HG03571 (cell line): ENCODE results near the gene STXBP4.

Experiments
- ATAC-seq: cut with Tn5 transposase; IDR thresholded peaks from one replicate; pipeline ENCODE4 v1.9.1; 2021; ENCODE audit not compliant: unreplicated experiment

STXBP4 gene

DNA sequence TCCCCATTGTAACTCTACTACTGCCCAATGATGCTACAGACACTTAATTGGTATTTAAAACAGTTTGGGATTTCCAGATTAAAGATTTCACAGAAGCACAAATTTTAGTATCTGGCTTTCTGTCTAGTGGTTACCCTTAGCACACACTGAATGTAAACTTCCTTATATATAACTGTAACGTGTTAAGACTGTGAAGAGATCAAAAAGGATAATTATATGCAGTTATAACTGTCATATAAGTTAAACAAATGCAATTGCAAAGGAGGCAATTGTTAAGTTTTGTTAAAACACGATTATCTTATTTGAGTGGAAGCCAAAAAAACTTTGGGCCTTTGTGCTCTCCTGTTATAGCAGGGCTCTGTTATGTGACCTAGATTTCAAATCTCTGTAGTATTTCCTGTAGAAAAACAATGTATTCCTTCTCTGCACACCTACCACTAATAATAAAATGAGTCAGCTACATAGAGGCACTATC lies 147.9 kb downstream of the STXBP4 start:
- no peak for ATAC-seq

DNA sequence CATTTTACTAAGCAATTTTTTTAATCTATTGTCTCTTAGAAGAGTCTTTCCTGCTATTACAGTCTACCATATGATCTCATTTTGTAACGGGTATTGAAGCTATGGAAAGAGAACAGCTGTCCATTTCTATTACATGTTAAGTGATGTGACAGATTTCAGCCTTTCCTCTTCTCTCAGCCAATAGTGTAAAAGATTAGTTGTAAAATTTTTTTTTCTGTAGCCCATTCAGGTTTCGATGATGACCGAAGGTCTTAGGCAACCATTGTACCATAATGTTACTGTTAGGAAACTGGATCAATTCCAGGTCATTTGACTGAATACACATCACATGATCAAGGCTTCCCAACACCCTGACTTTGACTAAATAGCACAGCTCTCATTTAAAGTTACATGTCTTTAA lies 148.6 kb downstream of the STXBP4 start:
- ATAC-seq = no peak

- no peak for ATAC-seq
These were observed 152.1 kb downstream of the STXBP4 start for GRCh38 chr17:55120651-55121050.

- no peak for ATAC-seq
These were observed 152.7 kb downstream of the STXBP4 start for GRCh38 chr17:55121268-55121667.

DNA sequence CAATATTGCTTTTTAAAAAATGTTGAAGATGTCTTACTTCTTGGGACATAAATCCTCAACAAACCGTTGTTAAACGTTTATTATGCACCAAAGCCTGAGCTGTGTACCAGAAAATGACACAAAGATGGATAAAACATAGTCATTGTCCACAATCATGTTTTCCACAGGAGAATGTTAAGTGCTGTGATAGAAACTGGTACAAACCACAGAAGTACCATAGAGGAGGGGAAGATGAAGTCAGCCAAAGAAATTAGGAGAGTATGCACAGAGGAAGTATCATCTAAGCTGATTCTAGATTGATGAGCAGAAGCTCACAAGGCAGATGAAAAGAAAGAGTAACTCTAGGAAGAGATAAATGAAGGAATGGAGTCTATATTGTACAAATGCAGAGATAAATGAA lies 153.5 kb downstream of the STXBP4 start:
- ATAC-seq = no peak

DNA sequence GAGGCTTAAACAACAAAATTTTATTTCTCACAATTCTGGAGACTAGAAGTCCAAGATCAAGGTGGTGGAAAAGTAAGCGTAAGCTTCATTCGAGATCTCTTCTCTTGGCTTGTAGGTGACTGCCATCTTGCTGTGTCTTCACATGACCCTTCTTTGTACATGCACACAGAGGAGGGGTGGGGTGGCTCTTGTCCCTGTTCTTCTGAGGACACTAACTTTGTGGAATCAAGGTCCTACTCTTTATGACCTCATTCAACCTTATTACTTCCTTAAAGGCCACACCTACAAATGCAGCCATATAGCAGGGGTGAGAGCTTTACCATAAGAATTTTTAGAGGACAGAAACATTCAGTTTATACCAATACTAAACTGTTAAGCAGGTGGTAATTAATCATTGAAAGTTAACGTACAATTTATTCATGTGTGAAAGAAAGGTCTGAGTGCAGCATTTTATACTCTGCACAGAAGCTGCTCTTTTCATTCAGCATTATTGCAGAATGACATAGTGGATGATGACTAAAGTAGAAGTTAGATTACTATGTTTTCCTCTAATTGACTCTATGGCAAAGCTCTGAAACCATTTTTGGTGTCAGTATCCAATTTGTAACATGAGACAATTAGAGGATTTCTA lies 156.3 kb downstream of the STXBP4 start:
- no peak for ATAC-seq

GRCh38 chr17:55133583-55133982 lies 165.0 kb downstream of the STXBP4 start:
- ATAC-seq = no peak

DNA sequence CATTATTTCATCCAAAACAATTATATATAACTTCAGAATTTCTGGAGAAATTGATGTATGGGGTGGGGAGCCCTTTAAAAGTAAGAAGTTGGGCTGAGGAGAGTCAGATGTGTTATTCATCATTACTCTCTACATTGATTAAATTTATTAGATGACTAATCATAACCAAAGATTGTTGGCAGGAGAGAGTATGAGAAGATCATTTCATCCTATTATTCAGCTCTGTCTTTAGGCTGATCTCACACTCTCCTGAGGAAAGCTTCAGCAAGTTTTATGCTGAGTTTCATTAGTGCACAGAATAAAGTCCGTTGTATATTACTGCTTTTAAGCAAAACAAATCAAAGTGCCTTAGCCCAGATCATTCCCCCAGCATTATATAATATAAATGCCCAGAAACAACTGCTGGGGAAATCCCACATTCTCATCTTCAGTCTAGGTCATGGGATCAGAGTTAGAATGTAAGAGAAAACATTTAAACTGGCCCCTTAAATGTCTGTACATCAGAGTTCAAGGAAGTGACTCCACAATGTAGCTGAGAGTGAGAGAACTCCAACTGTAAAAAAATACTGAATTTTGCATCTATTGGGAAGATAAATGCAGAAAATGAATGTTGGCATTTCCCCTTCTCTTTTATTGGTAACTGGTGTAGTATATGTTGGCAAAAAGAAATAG lies 166.1 kb downstream of the STXBP4 start:
- ATAC-seq = no peak

- ATAC-seq = no peak
These were observed 172.2 kb downstream of the STXBP4 start for GRCh38 chr17:55140809-55141208.

- no peak for ATAC-seq
These were observed 176.0 kb downstream of the STXBP4 start for GRCh38 chr17:55144518-55144917.

DNA sequence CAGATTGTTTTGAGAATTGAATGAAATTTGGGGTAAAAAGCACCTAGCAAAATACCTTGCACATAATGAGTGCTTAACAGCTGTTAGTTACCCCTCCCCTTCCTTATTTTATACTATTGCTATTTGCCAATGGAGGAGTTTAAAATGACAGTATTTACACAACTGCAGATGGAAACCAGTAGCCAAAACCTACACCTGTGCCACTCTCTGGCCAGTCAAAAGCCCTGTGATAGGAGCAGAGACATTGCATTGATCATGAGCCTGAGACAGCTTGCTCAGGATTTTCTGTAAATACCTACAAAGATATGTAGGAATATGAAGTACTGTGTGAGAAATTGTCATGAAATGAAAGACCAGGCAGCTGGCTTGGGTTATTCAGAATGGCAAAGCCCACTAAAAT lies 180.9 kb downstream of the STXBP4 start:
- ATAC-seq = no peak

DNA sequence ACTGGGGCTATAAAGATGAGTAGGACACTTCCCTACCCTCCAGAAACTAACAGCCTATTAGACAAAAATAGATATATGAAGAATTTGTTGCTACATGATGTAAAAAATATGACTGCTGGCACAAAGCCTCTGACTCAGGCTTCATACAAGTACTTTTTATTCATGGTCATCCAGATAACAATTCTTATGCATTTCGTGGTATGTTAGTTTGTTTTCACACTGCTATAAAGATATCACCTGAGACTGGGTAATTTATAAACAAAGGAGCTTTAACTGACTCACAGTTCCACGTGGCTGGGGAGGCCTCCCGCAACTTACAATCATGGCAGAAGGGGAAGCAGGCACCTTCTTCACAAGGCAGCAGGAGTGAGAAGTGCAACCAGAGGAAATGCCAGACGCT lies 183.7 kb downstream of the STXBP4 start:
- no peak for ATAC-seq

GRCh38 chr17:55154101-55154500 lies 185.5 kb downstream of the STXBP4 start:
- ATAC-seq = no peak

DNA sequence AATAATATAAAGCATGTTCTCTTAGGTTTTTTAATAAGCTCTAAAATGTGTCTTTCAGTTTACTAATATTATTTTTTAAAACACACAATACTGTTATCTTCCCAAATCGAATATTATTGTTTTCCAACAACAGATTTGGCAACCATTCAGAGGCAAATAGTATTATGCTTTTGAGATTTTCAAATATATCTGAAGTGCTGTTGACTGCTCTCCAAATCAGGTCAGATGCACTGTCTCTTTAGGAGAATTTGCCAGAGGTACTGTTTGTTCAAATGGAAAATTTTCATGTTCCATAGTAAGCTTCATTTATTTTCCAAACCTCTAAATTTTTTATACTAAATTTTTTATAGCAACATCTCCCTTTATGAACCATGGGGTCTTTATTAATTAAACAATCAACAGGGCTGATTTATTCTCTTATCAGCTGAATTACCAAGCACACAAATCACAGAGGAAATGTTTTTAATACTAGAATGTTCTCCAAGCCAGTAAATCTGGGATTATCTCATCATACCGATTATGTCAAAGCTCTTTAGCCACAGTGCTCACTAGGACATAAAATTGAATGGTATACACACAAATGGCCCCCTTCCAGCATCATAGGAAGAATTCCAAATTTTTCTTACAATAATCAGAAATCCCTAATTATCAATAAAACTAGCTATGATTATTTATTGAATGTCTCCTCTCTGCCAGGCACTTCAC lies 187.4 kb downstream of the STXBP4 start:
- no peak for ATAC-seq

DNA sequence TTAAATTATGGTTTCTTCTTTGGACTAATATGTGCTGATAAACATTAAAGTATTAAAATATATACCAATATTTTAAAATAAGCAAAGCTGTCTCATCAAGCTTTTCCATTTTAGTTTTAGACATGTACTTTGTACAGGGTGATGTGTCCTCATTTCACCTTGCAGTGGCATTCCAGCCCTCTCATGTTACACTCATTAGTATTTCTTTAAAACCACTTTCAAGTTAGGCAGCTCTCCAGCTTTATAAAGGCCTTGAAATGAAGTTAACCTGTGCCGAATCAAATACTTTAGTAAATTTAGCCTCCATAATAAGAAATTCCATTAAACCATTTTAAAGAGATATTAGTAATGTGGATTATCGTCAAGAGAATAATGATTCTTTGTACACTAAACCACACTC lies 188.6 kb downstream of the STXBP4 start:
- ATAC-seq = no peak

DNA sequence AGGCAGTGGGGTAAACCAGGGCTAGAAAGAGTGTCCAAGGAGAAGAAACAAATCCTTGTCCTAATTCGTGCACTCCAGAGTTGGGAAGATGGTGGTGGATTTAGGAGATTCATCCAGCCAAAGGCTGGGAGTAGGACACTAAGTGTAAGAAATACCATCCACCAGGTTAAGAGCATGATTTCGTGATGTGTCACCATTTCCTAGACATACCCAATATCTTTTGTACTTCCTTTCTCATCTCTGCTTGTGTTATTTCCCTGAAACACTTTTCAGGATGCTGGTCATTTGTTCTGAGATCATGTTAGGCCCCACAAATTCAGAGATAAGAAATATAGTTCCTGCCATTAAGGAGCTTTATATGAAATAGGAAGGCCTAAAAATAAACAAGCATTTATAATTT lies 189.9 kb downstream of the STXBP4 start:
- ATAC-seq = no peak

DNA sequence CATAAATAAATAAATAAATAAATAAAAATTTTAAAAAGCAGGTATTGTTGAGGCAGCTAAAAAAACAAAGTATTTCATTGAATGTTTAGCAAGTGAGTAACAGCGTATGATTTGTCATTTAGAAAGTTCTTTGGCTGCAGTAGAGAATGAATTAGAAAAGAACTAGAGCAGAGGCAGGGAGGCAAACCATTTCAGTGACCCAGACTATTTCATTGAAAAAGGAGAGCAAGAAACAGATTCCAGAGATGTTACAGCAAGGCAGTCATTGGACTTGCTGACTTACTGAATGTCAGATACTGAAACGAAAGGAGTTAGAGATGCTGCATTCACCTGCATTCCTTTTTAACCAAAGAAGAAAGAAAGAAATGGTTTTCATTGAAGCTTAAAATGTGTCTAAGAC lies 190.7 kb downstream of the STXBP4 start:
- no peak for ATAC-seq

- no peak for ATAC-seq
These were observed 191.9 kb downstream of the STXBP4 start for GRCh38 chr17:55160501-55160900.

DNA sequence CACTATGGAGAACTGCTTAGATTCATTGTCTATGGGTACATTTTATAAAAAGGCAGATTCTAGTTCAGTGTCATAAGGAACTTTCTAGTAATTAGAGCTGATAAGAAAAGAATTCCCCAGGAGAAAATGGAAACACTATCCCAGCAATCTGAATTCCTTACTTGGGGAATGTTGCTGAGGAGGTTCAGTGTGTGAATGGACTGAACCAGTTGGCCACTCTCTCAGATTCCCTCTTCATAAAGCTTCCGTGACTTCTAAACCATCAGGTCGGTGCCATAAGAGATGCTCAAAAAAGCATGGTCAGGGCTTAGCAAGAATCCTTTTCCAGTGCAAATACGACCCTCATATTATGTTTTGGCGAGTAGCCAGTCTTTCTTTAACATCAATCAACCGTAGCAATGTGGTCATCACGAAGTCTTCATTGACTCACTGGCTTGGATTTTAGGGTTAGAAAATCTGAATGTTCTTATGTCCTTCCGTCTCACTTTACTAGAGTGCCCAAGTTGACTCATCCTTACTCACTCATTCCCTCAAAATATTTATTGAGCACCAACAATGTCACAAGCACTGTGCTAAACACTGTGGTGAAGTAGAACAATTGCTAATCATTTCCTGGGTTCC lies 193.5 kb downstream of the STXBP4 start:
- ATAC-seq = no peak

- ATAC-seq = no peak
These were observed 194.0 kb downstream of the STXBP4 start for GRCh38 chr17:55162556-55162946.

GRCh38 chr17:55163408-55163807 lies 194.8 kb downstream of the STXBP4 start:
- ATAC-seq = no peak

DNA sequence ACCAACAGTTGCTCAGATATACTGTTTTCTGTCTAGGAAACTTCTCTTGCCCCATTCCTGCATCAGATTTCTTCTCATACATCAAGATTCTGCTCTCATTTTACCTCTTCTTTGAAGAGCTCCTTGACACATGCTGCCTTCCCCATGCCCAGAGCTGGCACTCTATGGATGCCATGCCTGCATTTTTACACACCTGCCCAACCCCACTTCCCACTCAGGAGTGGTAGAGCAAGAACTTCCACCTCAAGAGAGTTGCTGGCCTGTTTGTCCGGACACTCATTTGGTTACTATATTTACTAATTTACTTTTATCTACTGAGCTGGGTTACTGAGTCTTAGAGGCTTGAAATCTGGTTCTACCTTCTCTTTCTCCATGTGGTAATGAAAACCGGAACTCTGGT lies 197.9 kb downstream of the STXBP4 start:
- no peak for ATAC-seq
